HepG2 (cell line): ENCODE results near the gene ANKRD53. TPM values are rescaled to one million over a fixed set of nuclear protein-coding genes. Genes with fewer than 3 reads are reported as not detected.

Experiments used
- HOXA5 ChIP-seq: sonication (generic); formaldehyde crosslinking; IDR thresholded peaks from 2 replicates; pipeline ENCODE4 v1.4.0; 2020; ENCODE audit warnings: missing genetic modification reagents
- JARID2 ChIP-seq: sonication (generic); formaldehyde crosslinking; IDR thresholded peaks from 2 replicates; pipeline ENCODE4 v1.8.1; 2023; ENCODE audit warnings: missing genetic modification reagents, inconsistent platforms; ENCODE audit not compliant: insufficient replicate concordance
- KDM2A ChIP-seq: sonication (generic); formaldehyde crosslinking; IDR thresholded peaks from 2 replicates; pipeline ENCODE4 v1.4.0; 2020; ENCODE audit warnings: low read depth, missing genetic modification reagents, borderline replicate concordance
- KDM6A ChIP-seq: IDR thresholded peaks from 2 replicates; pipeline ENCODE4 v1.6.1; 2016; ENCODE audit warnings: low read depth
- KLF11 ChIP-seq: IDR thresholded peaks from 2 replicates; pipeline ENCODE4 v1.6.1; 2016; ENCODE audit warnings: missing compliant biosample characterization
- MAFF ChIP-seq: IDR thresholded peaks from 2 replicates; pipeline ENCODE4 v1.6.1; 2011; ENCODE audit warnings: low read depth, low read length, improper control_type of control experiment
- NR2C2 ChIP-seq: sonication (generic); formaldehyde crosslinking; IDR thresholded peaks from 2 replicates; pipeline ENCODE4 v1.4.0; 2020; ENCODE audit warnings: missing genetic modification reagents, mild to moderate bottlenecking, moderate library complexity, borderline replicate concordance
- SOX5 ChIP-seq: IDR thresholded peaks from 2 replicates; pipeline ENCODE4 v1.6.1; 2016; ENCODE audit warnings: borderline replicate concordance
- TEF ChIP-seq: sonication (generic); formaldehyde crosslinking; IDR thresholded peaks from 2 replicates; pipeline ENCODE4 v1.5.0; 2020; ENCODE audit warnings: missing genetic modification reagents
- U2AF1 ChIP-seq: fragments of 200-400 bp; formaldehyde crosslinking; optimal IDR thresholded peaks from 2 replicates; pipeline ENCODE3; 2017; ENCODE audit warnings: mild to moderate bottlenecking, low read depth, low read length
- ZBTB38 ChIP-seq: sonication (generic); formaldehyde crosslinking; IDR thresholded peaks from 2 replicates; pipeline ENCODE4 v1.5.1; 2020; ENCODE audit warnings: mild to moderate bottlenecking, missing genetic modification reagents
- ZBTB49 ChIP-seq: sonication (generic); formaldehyde crosslinking; IDR thresholded peaks from 2 replicates; pipeline ENCODE4 v1.4.0; 2020; ENCODE audit warnings: missing genetic modification reagents, borderline replicate concordance
- ZFP41 ChIP-seq: sonication (generic); formaldehyde crosslinking; IDR thresholded peaks from 2 replicates; pipeline ENCODE4 v1.4.0; 2020; ENCODE audit warnings: mild to moderate bottlenecking, missing genetic modification reagents, borderline replicate concordance
- ZNF230 ChIP-seq: sonication (generic); formaldehyde crosslinking; IDR thresholded peaks from 2 replicates; pipeline ENCODE4 v1.4.0; 2020; ENCODE audit warnings: mild to moderate bottlenecking, missing genetic modification reagents
- ZNF562 ChIP-seq: sonication (generic); formaldehyde crosslinking; IDR thresholded peaks from 2 replicates; pipeline ENCODE4 v1.8.0; 2022; ENCODE audit warnings: missing genetic modification reagents, borderline replicate concordance
- ZNF816 ChIP-seq: sonication (generic); formaldehyde crosslinking; IDR thresholded peaks from 2 replicates; pipeline ENCODE4 v1.8.0; 2022; ENCODE audit warnings: missing genetic modification reagents, mild to moderate bottlenecking, borderline replicate concordance
- polyA plus RNA-seq, 8 experiments: library from polyadenylated mRNA; depleted of rRNA in 3 of 8; stranded (reverse) in 7 of 8; unstranded in 1 of 8; fragments of >200 nt; fragmentation: Illumina TruSeq in 4 of 8; extraction: Trizol in 4 of 8; gene quantifications; 2 replicates each; pipeline versions ENCODE4 v1.2.1 to v1.2.3, GENCODE V29; 2011 to 2016; ENCODE audit warnings: low read depth in 4 of 8, missing spikeins in 1 of 8, mixed read lengths in 1 of 8; ENCODE audit not compliant: insufficient read depth in 1 of 8
- total RNA-seq, 5 experiments: library from RNA; depleted of rRNA; stranded (reverse); fragments of >200 nt; fragmentation: Illumina TruSeq; extraction: Trizol; gene quantifications; 2 replicates each; pipeline ENCODE4 v1.2.3, GENCODE V29; 2016; ENCODE audit warnings: low read depth in 1 of 5
- TF ChIP-seq, protein P1 (sequence below): sonication (generic); formaldehyde crosslinking; IDR thresholded peaks from 2 replicates; pipeline ENCODE4 v1.4.0; 2020; ENCODE audit warnings: missing genetic modification reagents
- TF ChIP-seq, protein P2 (sequence below): IDR thresholded peaks from 2 replicates; pipeline ENCODE4 v1.6.1; 2016; ENCODE audit warnings: low read depth
- TF ChIP-seq, protein P3 (sequence below): sonication (generic); formaldehyde crosslinking; IDR thresholded peaks from 2 replicates; pipeline ENCODE4 v1.5.0; 2020; ENCODE audit warnings: mild to moderate bottlenecking, missing genetic modification reagents
- TF ChIP-seq, protein P4 (sequence below): sonication (generic); formaldehyde crosslinking; IDR thresholded peaks from 2 replicates; pipeline ENCODE4 v1.8.1; 2023; ENCODE audit warnings: mild to moderate bottlenecking, missing genetic modification reagents, borderline replicate concordance
- TF ChIP-seq, protein P5 (sequence below): sonication (generic); formaldehyde crosslinking; IDR thresholded peaks from 2 replicates; pipeline ENCODE4 v1.5.0; 2020; ENCODE audit warnings: missing genetic modification reagents

Gene ANKRD53
- total and polyA plus RNA-seq, 2 of the 13 experiments (the other 11 are each of a cell fraction or from before 2014, with no cell fraction given), result 0.15 TPM; not detected in 1

DNA sequence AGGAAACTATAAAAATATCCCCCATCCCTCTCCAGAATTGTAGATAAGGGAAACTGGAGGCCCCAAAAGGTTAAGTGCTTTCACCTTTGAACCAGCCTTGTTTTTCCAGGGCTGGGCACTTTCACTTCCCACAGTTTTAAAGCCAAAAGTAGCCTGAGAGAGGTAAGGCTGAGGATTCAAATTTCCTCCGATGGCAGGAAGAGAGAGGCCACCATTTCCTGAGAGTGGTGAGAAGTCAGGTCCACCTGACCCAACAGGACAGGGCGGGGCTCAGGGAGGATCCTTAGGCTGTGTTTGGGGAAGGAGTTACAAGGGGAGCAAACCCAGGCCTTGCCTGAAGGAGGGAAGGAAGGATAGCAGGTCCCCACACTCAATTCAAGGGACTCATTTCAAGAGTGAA, 20.9 kb downstream of the ANKRD53 start (continued):
- TF ChIP-seq TEF (CRISPR knock-in tag), result no peak
- TF ChIP-seq, protein P1, sequence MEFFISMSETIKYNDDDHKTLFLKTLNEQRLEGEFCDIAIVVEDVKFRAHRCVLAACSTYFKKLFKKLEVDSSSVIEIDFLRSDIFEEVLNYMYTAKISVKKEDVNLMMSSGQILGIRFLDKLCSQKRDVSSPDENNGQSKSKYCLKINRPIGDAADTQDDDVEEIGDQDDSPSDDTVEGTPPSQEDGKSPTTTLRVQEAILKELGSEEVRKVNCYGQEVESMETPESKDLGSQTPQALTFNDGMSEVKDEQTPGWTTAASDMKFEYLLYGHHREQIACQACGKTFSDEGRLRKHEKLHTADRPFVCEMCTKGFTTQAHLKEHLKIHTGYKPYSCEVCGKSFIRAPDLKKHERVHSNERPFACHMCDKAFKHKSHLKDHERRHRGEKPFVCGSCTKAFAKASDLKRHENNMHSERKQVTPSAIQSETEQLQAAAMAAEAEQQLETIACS (CRISPR knock-in tag), result no peak
- TF ChIP-seq ZBTB38, result no peak
- no peak for TF ChIP-seq ZFP41 (CRISPR knock-in tag)
- no peak for TF ChIP-seq ZBTB49
- TF ChIP-seq SOX5 (CRISPR knock-in tag), result no peak
- 0 out of 2 replicates have a peak, but pooled peaks have one; percentile 33 for TF ChIP-seq ZNF230 (CRISPR knock-in tag)
- no peak for TF ChIP-seq U2AF1
- no peak for TF ChIP-seq JARID2 (CRISPR knock-in tag)
- TF ChIP-seq HOXA5 (CRISPR knock-in tag), result no peak
- no peak for TF ChIP-seq KLF11 (CRISPR knock-in tag)
- TF ChIP-seq ZNF562 (CRISPR knock-in tag), result no peak
- TF ChIP-seq, protein P2, sequence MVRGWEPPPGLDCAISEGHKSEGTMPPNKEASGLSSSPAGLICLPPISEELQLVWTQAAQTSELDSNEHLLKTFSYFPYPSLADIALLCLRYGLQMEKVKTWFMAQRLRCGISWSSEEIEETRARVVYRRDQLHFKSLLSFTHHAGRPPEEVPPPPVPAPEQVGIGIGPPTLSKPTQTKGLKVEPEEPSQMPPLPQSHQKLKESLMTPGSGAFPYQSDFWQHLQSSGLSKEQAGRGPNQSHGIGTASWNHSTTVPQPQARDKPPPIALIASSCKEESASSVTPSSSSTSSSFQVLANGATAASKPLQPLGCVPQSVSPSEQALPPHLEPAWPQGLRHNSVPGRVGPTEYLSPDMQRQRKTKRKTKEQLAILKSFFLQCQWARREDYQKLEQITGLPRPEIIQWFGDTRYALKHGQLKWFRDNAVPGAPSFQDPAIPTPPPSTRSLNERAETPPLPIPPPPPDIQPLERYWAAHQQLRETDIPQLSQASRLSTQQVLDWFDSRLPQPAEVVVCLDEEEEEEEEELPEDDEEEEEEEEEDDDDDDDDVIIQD (CRISPR knock-in tag), result peak; percentile 23; the same call in 1 of the 2 replicates
- TF ChIP-seq ZNF816 (CRISPR knock-in tag), result no peak
- TF ChIP-seq MAFF, result no peak
- TF ChIP-seq, protein P3, sequence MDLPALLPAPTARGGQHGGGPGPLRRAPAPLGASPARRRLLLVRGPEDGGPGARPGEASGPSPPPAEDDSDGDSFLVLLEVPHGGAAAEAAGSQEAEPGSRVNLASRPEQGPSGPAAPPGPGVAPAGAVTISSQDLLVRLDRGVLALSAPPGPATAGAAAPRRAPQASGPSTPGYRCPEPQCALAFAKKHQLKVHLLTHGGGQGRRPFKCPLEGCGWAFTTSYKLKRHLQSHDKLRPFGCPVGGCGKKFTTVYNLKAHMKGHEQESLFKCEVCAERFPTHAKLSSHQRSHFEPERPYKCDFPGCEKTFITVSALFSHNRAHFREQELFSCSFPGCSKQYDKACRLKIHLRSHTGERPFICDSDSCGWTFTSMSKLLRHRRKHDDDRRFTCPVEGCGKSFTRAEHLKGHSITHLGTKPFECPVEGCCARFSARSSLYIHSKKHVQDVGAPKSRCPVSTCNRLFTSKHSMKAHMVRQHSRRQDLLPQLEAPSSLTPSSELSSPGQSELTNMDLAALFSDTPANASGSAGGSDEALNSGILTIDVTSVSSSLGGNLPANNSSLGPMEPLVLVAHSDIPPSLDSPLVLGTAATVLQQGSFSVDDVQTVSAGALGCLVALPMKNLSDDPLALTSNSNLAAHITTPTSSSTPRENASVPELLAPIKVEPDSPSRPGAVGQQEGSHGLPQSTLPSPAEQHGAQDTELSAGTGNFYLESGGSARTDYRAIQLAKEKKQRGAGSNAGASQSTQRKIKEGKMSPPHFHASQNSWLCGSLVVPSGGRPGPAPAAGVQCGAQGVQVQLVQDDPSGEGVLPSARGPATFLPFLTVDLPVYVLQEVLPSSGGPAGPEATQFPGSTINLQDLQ (CRISPR knock-in tag), result no peak
- TF ChIP-seq, protein P4, sequence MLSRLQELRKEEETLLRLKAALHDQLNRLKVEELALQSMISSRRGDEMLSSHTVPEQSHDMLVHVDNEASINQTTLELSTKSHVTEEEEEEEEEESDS (CRISPR knock-in tag), result no peak
- TF ChIP-seq KDM6A, result 0 out of 2 replicates have a peak, but pooled peaks have one; percentile 20
- TF ChIP-seq KDM2A (CRISPR knock-in tag), result no peak
- TF ChIP-seq, protein P5, sequence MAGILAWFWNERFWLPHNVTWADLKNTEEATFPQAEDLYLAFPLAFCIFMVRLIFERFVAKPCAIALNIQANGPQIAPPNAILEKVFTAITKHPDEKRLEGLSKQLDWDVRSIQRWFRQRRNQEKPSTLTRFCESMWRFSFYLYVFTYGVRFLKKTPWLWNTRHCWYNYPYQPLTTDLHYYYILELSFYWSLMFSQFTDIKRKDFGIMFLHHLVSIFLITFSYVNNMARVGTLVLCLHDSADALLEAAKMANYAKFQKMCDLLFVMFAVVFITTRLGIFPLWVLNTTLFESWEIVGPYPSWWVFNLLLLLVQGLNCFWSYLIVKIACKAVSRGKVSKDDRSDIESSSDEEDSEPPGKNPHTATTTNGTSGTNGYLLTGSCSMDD (CRISPR knock-in tag), result no peak
- peak; percentile 47; the same call in 1 of the 2 replicates for TF ChIP-seq NR2C2 (CRISPR knock-in tag)
